CD8-positive, alpha-beta memory T cell (primary cell): ENCODE results near the gene RPL12. TPM values are rescaled to one million over a fixed set of nuclear protein-coding genes. Genes with fewer than 3 reads are reported as not detected.
A peak's percentile ranks its signal among the peaks of the same experiment; 100 is the strongest.

Source experiments
- CTCF ChIA-PET: fragments of 350-600 bp; sonication (Branson Sonifier 250); formaldehyde crosslinking; loops from one replicate; lab custom pipeline; 2021; ENCODE audit warnings: antibody characterized with exemption; lab: Charles Lee
- POLR2A ChIA-PET: fragments of 350-600 bp; sonication (Branson Sonifier 250); formaldehyde crosslinking; loops from one replicate; lab custom pipeline; 2021; ENCODE audit warnings: antibody characterized with exemption; lab: Charles Lee
- DNase-seq, 5 donors: peaks; one replicate each; pipeline versions ENCODE4 v3.0.0 to v3.0.0-alpha.2; 2020 to 2022; ENCODE audit warnings: mixed read lengths in 1 of 5
- H3K27ac ChIP-seq: one replicate; pipeline ENCODE4 v1.7.0; 2013; ENCODE audit warnings: low read depth, mild to moderate bottlenecking, low read length, moderate library complexity
- H3K27me3 ChIP-seq: 2 replicates; pipeline ENCODE4 v1.7.0; 2013; ENCODE audit warnings: low read length, mild to moderate bottlenecking; ENCODE audit not compliant: insufficient read depth, poor library complexity, severe bottlenecking
- H3K36me3 ChIP-seq: 2 replicates; pipeline ENCODE4 v1.7.0; 2013; ENCODE audit warnings: mild to moderate bottlenecking, low read length, moderate library complexity; ENCODE audit not compliant: insufficient read depth
- H3K4me1 ChIP-seq: 2 replicates; pipeline ENCODE4 v1.7.0; 2013; ENCODE audit warnings: mild to moderate bottlenecking, low read length, moderate library complexity; ENCODE audit not compliant: insufficient read depth
- H3K4me3 ChIP-seq: 2 replicates; pipeline ENCODE4 v1.7.0; 2013; ENCODE audit warnings: mild to moderate bottlenecking, low read length
- H3K9me3 ChIP-seq: 2 replicates; pipeline ENCODE4 v1.7.0; 2013; ENCODE audit warnings: mild to moderate bottlenecking, low read length
- H3K27ac Mint-ChIP-seq, 8 donors: one replicate each; pipeline ENCODE4 v1.8.0; 2020 to 2021; ENCODE audit warnings: mixed read lengths in 8 of 8, mild to moderate bottlenecking in 6 of 8, inconsistent platforms in 3 of 8, moderate library complexity in 3 of 8
- H3K27me3 Mint-ChIP-seq, 2 donors: one replicate each; pipeline ENCODE4 v1.8.0; 2020 to 2021; ENCODE audit warnings: mixed read lengths in 2 of 2, mild to moderate bottlenecking in 1 of 2, moderate library complexity in 1 of 2
- H3K36me3 Mint-ChIP-seq, 3 donors: one replicate each; pipeline ENCODE4 v1.8.0; 2020 to 2021; ENCODE audit warnings: mixed read lengths in 3 of 3, inconsistent platforms in 1 of 3, mild to moderate bottlenecking in 1 of 3
- H3K4me1 Mint-ChIP-seq, 3 donors: one replicate each; pipeline ENCODE4 v1.8.0; 2020 to 2021; ENCODE audit warnings: mixed read lengths in 3 of 3, inconsistent platforms in 1 of 3, mild to moderate bottlenecking in 1 of 3
- H3K4me3 Mint-ChIP-seq, 7 donors: one replicate each; pipeline ENCODE4 v1.8.0; 2020 to 2021; ENCODE audit warnings: mixed read lengths in 7 of 7, mild to moderate bottlenecking in 6 of 7, moderate library complexity in 4 of 7, inconsistent platforms in 2 of 7
- H3K9me3 Mint-ChIP-seq, 5 donors: one replicate each; pipeline ENCODE4 v1.8.0; 2020 to 2022; ENCODE audit warnings: mixed read lengths in 5 of 5, mild to moderate bottlenecking in 3 of 5, moderate library complexity in 2 of 5, inconsistent platforms in 1 of 5
- polyA plus RNA-seq: library from polyadenylated mRNA; unstranded; fragments of 300-500 nt; fragmentation: Illumina TruSeq; gene quantifications from one replicate; pipeline ENCODE4 v1.2.3, GENCODE V29; 2021
- total RNA-seq, 2 experiments: library from RNA; stranded (reverse); gene quantifications; one replicate each; pipeline ENCODE4 v1.2.3, GENCODE V29; 2021

RPL12 gene
- total and polyA plus RNA-seq, 3 experiments from 2014 or later, result 1,457 to 1,549 (median 1,533) TPM

- H3K4me1 ChIP-seq, result no peaks in the 10 kb centered on the region
- no peaks in the 10 kb centered on the region for H3K27me3 ChIP-seq
- H3K36me3 Mint-ChIP-seq, result no peaks in the 10 kb centered on the region
- CTCF ChIA-PET, result interaction anchor here (1.8 kb wide), 1 partner anchor 11 kb away, joined by 6 read pairs; the partner anchor contains the start of gene SLC2A8
- POLR2A ChIA-PET, result interaction anchor here (0.6 kb wide), 1 partner anchor 748 kb away, joined by 3 read pairs; no protein-coding TSS in a partner anchor
- H3K36me3 ChIP-seq, result no peaks in the 10 kb centered on the region
- H3K27me3 Mint-ChIP-seq, result peaks cover 10 to 27% of the 10 kb centered on the region in 2 donors
- H3K4me3 Mint-ChIP-seq, result no peak overlapping the region
- no peak for DNase-seq
- no peak overlapping the region for H3K27ac Mint-ChIP-seq
- H3K9me3 ChIP-seq, result no peaks in the 10 kb centered on the region
- no peaks in the 10 kb centered on the region for H3K9me3 Mint-ChIP-seq
- H3K4me3 ChIP-seq, result no peak overlapping the region
- no peaks in the 10 kb centered on the region for H3K4me1 Mint-ChIP-seq
- H3K27ac ChIP-seq, result no peak overlapping the region
Measured at GRCh38 chr9:127407492-127407843, 43.7 kb downstream of the RPL12 start.

- POLR2A ChIA-PET, result no interaction called here
- Mint-ChIP-seq H3K27ac (no peak overlapping the region), H3K36me3 (no peaks in the 10 kb centered on the region), H3K9me3 (no peaks in the 10 kb centered on the region), H3K4me1 (no peaks in the 10 kb centered on the region), H3K27me3 (peaks cover 8 to 25% of the 10 kb centered on the region in 2 donors), H3K4me3 (no peak overlapping the region)
- DNase-seq, result no peak
- no peaks in the 10 kb centered on the region for H3K9me3 ChIP-seq
- no peaks in the 10 kb centered on the region for H3K4me1 ChIP-seq
- peaks cover 4% of the 10 kb centered on the region for H3K27me3 ChIP-seq
- H3K27ac ChIP-seq, result no peak overlapping the region
- CTCF ChIA-PET, result interaction anchor here (1.8 kb wide), 1 partner anchor 10 kb away, joined by 6 read pairs; the partner anchor contains the start of gene SLC2A8
- H3K36me3 ChIP-seq, result no peaks in the 10 kb centered on the region
- H3K4me3 ChIP-seq, result no peak overlapping the region
Measured at GRCh38 chr9:127406799-127407491, 44.3 kb downstream of the RPL12 start.

DNA sequence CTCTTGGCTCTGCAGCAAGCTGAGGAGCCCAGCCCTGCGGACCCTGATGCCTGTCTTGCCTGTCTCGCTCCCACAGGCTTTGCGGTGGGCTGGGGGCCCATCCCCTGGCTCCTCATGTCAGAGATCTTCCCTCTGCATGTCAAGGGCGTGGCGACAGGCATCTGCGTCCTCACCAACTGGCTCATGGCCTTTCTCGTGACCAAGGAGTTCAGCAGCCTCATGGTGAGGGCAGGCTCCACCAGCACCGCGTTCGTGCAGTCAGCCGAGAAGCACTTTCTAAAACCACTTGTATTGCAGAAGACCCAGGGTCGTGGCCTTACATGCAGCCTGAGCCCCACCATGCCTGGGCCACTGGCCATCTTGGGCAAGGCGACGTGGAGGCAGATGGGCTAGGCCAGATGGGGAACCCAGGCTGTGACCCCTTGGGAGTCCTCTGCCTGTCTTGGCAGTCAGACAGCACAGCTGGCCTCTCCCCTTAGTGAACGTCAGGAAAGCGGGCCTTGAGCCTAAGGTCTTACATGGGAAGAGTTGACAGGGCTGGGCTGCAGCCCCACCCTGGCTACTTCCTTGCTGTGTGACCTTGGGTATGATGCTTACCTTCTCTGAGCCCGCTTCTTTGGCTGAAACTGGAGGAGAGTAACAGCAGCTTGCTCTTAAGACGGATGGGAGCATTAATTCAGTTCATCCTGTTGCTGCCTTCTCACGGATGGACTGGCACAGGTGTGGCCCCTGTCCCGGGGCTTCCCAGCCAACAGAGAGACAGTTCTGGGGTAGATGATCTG, 45.7 kb downstream of the RPL12 start:
- Mint-ChIP-seq H3K4me3 (no peak overlapping the region), H3K36me3 (no peaks in the 10 kb centered on the region), H3K27ac (no peak overlapping the region), H3K27me3 (peaks cover 14 to 25% of the 10 kb centered on the region in 2 donors), H3K4me1 (no peaks in the 10 kb centered on the region), H3K9me3 (no peaks in the 10 kb centered on the region)
- Histone ChIP-seq H3K4me1 (no peaks in the 10 kb centered on the region), H3K27ac (no peak overlapping the region), H3K9me3 (no peaks in the 10 kb centered on the region), H3K4me3 (no peak overlapping the region), H3K36me3 (no peaks in the 10 kb centered on the region), H3K27me3 (peaks cover 4% of the 10 kb centered on the region)
- ChIA-PET CTCF (interaction anchor here (0.6 kb wide), 1 partner anchor 31 kb away, joined by 3 read pairs; no protein-coding TSS in a partner anchor), POLR2A (no interaction called here)
- peak in 1 of 5 donors; percentile 37 for DNase-seq

GRCh38 chr9:127404631-127405030, 46.6 kb downstream of the RPL12 start:
- no peaks in the 10 kb centered on the region for H3K9me3 Mint-ChIP-seq
- no peak overlapping the region for H3K27ac Mint-ChIP-seq
- no peaks in the 10 kb centered on the region for H3K36me3 ChIP-seq
- no peaks in the 10 kb centered on the region for H3K4me1 Mint-ChIP-seq
- no peak overlapping the region for H3K27ac ChIP-seq
- peaks cover 14 to 29% of the 10 kb centered on the region in 2 donors for H3K27me3 Mint-ChIP-seq
- H3K9me3 ChIP-seq, result no peaks in the 10 kb centered on the region
- no peak overlapping the region for H3K4me3 ChIP-seq
- H3K36me3 Mint-ChIP-seq, result no peaks in the 10 kb centered on the region
- ChIA-PET CTCF (interaction anchor here (0.5 kb wide), 1 partner anchor 9 kb away, joined by 3 read pairs; no protein-coding TSS in a partner anchor), POLR2A (no interaction called here)
- H3K4me1 ChIP-seq, result no peaks in the 10 kb centered on the region
- H3K4me3 Mint-ChIP-seq, result no peak overlapping the region
- peaks cover 4% of the 10 kb centered on the region for H3K27me3 ChIP-seq
- peak in 1 of 5 donors; percentile 47 for DNase-seq

GRCh38 chr9:127403507-127404192, 47.6 kb downstream of the RPL12 start:
- Mint-ChIP-seq H3K36me3 (no peaks in the 10 kb centered on the region), H3K4me3 (no peak overlapping the region), H3K27me3 (peaks cover 20 to 36% of the 10 kb centered on the region in 2 donors), H3K4me1 (peaks cover 0 to under 1% (median 0%) of the 10 kb centered on the region in 3 donors), H3K27ac (no peak overlapping the region), H3K9me3 (no peaks in the 10 kb centered on the region)
- no peak overlapping the region for H3K27ac ChIP-seq
- no peak overlapping the region for H3K4me3 ChIP-seq
- peaks cover 10% of the 10 kb centered on the region for H3K27me3 ChIP-seq
- DNase-seq, result no peak
- ChIA-PET CTCF (no interaction called here), POLR2A (no interaction called here)
- no peaks in the 10 kb centered on the region for H3K36me3 ChIP-seq
- H3K9me3 ChIP-seq, result no peaks in the 10 kb centered on the region
- no peaks in the 10 kb centered on the region for H3K4me1 ChIP-seq

GRCh38 chr9:127402401-127403090, 48.7 kb downstream of the RPL12 start:
- no peak overlapping the region for H3K27ac ChIP-seq
- no peaks in the 10 kb centered on the region for H3K36me3 Mint-ChIP-seq
- H3K9me3 ChIP-seq, result no peaks in the 10 kb centered on the region
- no peaks in the 10 kb centered on the region for H3K36me3 ChIP-seq
- H3K4me3 ChIP-seq, result no peak overlapping the region
- H3K27me3 ChIP-seq, result peaks cover 19% of the 10 kb centered on the region
- peaks cover 26 to 41% of the 10 kb centered on the region in 2 donors for H3K27me3 Mint-ChIP-seq
- no peak overlapping the region for H3K4me3 Mint-ChIP-seq
- peaks cover 4 to 9% (median 6%) of the 10 kb centered on the region in 3 donors for H3K4me1 Mint-ChIP-seq
- ChIA-PET POLR2A (no interaction called here), CTCF (interaction anchor here (0.6 kb wide), 1 partner anchor 434 kb away, joined by 3 read pairs; no protein-coding TSS in a partner anchor)
- DNase-seq, result peak in 1 of 5 donors; percentile 33
- peaks cover 7% of the 10 kb centered on the region for H3K4me1 ChIP-seq
- H3K27ac Mint-ChIP-seq, result no peak overlapping the region
- no peaks in the 10 kb centered on the region for H3K9me3 Mint-ChIP-seq

GRCh38 chr9:127399736-127400269, 51.4 kb downstream of the RPL12 start:
- no peaks in the 10 kb centered on the region for H3K9me3 ChIP-seq
- H3K9me3 Mint-ChIP-seq, result no peaks in the 10 kb centered on the region
- no peaks in the 10 kb centered on the region for H3K36me3 ChIP-seq
- no peak overlapping the region for H3K4me3 ChIP-seq
- peaks cover 32% of the 10 kb centered on the region for H3K27me3 ChIP-seq
- peaks cover 18% of the 10 kb centered on the region for H3K4me1 ChIP-seq
- DNase-seq, result no peak
- H3K27me3 Mint-ChIP-seq, result peaks cover 19 to 35% of the 10 kb centered on the region in 2 donors
- CTCF ChIA-PET, result interaction anchor here (1.6 kb wide), 1 partner anchor 17 kb away, joined by 4 read pairs; no protein-coding TSS in a partner anchor
- H3K36me3 Mint-ChIP-seq, result no peaks in the 10 kb centered on the region
- peak overlapping the region in 3 of 7 donors; percentile 9 to 43 (median 28) for H3K4me3 Mint-ChIP-seq
- H3K27ac ChIP-seq, result no peak overlapping the region
- POLR2A ChIA-PET, result interaction anchor here (0.8 kb wide), 1 partner anchor 25 kb away, joined by 3 read pairs; the partner anchor contains the start of gene ZNF79
- H3K4me1 Mint-ChIP-seq, result peaks cover 11 to 18% (median 14%) of the 10 kb centered on the region in 3 donors
- peak overlapping the region in 1 of 8 donors; percentile 65 for H3K27ac Mint-ChIP-seq
